Activated naive CD4-positive, alpha-beta T cell treated with anti-CD3 and anti-CD28 coated beads, Interleukin-2, amount 50 U/mL, for 16 hours (primary cell): Measurements from ENCODE around the gene EHBP1.

Source experiments
- DNase-seq: peaks from one replicate; pipeline ENCODE4 v3.0.0-alpha.2; 2020

The EHBP1 gene

DNA sequence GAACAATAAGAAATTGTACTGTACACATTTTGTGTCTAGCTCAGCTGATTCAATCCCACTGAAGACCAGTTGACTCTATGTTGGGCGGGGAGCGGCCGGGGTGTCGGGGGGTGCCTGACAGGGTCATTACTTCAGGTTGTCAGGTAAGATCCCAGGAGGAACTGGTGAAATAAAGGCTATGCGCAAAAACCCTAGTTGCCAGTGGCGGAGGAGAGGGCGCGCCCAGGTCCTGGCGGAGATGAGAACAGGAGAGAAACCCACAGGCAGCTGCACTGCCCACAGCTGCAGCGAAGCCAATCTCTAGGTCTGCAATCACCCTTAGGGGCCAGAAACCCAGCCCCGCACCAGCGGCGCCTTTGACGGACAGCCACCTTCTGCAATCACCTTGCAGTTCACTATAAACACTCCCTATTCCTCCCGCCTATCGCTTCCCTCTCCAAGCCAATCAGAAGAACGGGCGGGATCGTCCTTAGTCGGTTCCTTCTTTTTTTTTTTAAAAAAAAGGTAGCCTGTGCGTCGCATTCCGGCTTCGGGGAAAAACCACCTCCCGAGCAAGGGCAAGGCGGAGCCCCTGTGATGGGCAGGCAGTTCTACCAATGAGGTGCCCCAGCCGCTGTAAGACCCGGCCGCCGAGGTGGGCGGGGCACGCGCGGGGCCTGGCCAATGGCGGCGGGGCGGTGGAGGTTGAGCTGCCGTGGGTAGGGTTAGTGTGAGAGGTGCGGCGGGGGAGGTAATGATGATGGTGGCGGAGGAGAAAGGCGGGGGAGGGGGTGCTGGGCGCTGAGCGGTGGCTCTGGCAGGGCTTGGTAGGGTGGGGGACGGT lies at the start of gene EHBP1:
TSS of gene EHBP1 (plus strand) at position 707 of the 823 bp plus-strand sequence. CDS start 1,479 bp downstream, outside the sequence.
- DNase-seq, result peak; percentile 97

DNA sequence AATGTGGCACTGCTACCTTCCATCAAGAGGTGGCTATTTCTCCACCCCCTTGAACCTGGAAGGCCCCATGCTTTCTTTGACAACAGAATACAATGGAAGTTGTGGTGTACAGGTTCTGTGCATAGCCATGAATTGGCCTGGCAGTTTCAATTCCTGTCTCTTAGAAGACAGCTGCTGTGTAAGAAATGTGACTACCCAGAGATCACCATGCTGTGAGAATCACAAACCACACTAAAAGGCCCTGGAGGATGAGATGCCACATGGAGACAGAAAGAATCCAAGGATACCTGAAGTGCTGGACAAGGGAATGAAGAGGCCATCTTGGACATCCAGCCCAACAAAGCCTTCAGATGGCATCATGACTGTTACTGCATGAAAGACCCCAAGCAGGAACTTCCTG lies 47.7 kb upstream of the EHBP1 start:
- no peak for DNase-seq

DNA sequence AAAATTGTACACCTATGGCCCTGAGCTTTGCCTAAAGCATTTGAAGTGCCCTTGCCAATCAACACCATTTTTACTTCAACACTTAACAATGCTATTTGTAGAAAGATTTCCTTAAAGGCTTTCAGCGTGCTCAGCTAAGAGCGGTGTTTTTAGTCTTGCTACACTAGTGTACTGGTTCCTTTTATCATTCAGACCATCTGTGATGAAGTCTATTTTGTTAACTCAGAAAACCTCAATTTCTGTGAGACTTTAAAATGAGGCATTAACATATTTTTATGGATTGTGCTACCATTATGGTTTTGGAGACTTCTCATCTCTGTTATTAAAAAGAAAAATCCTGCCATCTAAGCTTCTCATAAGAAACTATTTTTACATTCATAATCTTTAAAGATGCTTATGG lies 46.6 kb upstream of the EHBP1 start:
- no peak for DNase-seq

DNA sequence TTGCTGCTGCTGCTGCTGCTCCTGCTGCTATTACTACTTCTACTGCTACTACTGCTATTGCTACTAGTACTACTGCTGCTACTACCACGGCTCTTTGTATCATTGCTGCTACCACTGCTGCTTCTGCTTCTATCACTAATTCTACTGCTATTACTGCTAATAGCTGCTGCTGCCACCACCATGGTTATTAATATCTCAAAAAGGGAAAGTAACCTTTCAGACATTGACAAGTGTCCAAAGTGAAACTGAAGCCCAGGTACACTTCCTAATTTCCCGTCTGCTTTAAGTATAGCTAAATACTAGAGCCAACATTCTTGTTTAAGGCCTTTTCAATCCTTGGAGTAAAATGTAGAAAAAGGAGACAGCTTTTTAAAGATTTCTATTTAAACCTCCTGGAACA lies 45.4 kb upstream of the EHBP1 start:
- DNase-seq, result no peak

DNA sequence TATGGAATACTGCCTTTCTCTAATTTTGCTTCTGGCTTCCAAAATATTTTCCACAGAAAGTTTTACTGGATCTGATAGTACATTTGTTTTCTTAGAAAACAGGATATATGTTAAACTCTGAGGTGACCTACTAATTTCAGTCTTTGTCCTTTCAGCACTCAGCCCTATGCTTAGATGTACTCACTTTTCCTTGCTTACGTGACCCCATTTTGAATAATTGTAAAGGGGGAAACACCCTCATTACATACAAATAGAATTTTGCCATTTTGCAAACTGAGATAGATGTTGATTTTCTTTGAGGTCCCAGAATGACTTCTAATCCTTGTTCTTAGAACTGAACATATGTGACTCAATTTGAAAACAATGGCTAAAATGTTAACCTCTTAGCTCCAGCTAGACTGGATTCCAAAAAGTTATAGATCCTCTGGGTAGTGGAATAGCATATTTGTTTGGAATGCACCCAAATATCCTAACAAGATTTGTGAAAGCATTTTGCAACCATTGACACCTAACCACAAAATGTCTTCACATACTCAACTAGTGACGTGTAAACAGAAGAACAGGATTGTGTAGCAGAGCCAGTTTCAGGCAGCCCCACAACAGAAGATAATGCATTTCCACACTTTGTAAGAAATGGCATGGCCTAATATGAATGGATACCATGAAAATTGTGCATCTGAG lies 44.8 kb upstream of the EHBP1 start:
- no peak for DNase-seq

DNA sequence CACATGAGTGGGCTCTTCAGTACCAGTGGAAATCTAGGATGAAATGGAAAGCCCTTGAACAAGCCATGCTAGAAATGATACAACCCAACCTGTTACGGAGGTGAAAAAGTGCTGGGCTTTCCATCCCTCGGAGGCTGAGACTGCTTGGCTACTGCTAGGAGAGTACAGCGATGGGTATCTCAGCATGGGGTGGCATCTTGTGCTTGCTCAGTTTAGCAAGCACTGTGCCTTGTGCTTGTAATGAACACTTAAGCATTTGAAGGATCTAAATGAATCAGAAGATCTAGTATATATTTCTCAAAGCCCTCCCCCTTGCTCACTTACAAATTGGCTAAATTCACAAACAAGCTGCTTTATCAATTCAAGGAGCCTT lies 44.3 kb upstream of the EHBP1 start:
- DNase-seq, result no peak

DNA sequence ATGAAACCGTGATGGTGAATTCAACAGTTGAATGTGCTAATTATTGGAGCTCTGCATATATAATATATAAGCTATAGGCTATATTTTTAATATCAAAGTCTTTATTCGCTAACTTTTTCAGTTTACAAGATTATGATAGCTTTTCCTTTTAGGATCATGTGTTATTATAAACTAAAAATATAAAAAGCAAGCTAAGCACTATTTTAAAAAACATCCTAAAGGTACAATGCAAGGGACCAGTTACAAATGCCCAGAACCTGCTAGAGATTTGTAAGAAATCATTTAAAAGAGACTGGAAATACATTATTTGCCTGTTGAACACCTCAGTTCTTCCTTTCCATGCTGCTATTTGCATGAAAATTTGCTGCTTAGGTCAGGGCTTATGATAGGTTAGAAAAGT lies 43.4 kb upstream of the EHBP1 start:
- no peak for DNase-seq

DNA sequence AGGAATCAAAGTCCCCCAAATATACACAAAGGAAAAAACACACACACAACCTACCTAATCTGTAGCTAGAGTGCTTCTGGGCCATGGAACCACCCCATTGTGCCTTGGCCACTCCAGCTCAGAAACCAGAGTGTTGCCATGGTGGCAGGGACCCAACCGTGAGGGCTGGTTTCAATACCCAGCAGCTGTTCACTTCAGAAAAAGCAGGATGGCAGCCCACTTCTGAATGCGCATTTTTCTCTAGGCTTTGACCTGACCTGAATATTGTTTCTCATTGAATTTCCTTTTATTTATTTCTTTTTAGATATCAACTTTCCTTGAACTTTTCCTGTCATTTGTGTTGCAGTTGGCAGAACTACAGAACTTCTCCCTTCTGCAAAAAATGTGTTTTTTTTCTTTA lies 43.0 kb upstream of the EHBP1 start:
- DNase-seq, result no peak

DNA sequence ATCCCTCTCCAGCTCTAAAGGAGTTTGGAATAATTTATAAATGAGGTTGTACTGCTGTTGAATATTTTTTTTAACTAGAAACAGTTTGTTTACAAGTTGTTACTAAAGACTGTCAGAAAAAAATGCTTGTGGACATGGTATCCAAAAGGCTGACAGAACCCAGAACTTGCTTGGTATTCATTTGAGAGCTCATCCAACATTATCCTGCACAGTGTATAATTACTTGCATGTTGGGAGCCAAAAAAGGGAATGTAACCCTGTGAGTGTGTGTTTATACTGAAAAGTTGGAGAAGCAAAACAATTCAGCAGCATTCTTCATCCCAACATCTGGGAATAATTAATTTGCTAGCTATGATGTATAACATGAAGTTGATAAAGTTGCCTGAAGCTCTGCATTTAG lies 42.1 kb upstream of the EHBP1 start:
- DNase-seq, result no peak

DNA sequence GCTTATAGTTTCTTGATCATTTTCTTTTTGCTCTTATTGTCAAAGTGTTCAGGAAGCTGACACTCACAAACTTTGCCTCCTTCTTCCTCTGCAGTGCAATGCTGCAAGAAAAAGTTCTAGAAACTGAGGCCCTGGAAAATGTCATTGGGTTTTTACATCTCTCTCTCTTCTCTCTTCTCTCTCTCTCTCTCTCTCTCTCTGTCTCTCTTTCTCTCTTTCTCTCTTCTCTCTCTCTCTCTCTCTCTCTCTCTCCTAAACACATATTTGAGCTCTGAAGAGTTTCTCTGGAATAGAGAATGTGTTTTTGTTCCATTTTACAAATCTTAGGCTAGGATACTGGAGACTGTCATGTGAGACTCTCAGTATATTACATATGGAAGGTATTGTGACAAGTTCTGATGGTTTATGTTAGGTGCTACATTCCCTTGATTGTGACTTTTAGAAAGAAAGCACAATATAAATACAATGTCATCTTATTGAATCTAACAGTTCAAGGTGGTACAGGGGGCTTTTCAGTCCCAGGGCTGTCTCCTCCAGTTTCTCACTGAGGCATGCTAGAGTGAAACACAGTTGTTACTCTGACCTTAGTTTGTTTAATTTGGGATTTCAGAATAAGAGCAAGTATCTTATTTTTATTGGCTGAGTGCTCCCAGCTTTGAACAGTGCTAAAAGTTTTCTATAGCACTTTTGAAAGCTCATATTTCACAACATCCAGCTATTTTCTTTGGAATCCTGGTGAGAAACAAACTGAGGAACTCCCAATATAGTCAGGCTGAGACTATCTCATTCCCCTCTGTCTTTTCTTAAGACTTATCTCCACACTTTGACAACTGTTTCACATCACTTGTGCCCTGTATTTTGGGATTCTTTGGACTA lies 41.4 kb upstream of the EHBP1 start:
- no peak for DNase-seq

DNA sequence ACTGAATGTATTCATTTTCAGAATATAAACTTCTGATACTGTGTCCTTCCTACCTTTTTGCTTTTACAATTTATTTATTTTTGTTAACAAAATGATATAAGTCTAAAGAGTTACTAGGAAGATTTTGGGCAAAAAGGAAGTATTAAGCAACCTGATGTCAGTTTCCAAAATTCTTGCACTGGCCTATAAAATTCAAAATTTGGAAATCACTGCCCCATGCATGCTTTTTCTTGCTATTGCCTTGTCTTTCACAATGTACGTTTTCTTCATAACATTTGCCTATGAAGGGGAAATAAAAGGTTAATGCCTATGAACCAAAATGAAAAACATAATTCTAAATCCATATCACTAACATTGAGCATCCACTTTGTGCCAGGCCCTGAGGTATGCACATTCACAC lies 40.1 kb upstream of the EHBP1 start:
- no peak for DNase-seq

DNA sequence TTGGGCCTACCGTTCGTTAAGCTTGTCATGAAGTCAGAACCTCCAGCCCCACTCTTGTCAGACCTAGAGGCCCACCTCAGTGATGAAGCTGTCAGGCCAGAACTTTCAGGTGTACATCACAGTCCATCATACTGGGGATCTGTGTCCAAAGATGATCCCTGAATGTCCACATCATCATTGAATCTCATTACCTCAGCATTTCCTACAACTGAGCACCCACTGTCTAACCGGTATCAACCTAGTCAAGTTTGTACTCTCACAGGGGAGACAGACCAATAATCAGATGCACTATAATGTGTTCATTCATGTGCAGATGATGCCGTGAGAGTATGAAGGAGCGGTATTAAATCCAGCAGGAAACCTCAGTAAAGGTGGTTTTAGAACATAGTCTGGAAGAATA lies 36.3 kb upstream of the EHBP1 start:
- DNase-seq, result no peak

DNA sequence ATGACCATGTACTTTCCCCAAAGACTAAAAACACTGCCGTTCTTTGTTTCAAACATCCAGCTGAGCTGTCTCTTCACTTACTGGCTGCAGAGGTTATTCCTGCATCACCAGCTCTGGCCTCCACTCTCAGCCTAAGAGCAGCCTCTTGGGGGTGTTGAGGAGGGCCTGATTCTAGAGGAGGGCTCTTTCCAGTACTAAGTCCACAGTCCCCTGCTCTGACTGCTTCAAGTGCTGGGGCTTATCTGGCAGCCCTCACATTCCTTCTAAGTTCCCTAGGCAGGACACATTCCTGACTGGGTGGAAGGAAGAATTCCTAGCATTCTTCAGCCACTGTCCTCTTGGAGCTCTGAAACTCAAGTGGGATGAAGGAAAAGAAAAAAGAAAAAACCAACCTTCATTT lies 32.9 kb upstream of the EHBP1 start:
- DNase-seq, result no peak

DNA sequence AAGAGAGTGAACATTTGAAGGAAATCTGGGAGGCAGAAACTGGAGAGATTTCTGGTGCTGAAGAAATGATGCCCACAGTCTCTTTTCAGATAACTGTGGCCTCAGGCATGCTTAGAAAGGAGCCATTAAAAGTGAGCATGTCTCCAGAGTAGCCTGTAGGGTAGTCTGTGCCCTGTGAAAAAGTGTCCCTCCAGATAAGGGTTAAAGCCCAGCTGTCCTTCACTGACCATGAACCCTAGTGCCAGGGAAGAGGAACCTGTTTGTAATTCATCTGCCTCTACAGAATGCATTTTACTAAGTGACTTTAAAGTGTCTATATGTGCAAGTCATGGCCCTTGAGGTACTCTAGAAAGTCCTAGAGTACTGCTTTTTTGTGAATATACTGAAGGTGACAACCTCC lies 30.5 kb upstream of the EHBP1 start:
- DNase-seq, result no peak

DNA sequence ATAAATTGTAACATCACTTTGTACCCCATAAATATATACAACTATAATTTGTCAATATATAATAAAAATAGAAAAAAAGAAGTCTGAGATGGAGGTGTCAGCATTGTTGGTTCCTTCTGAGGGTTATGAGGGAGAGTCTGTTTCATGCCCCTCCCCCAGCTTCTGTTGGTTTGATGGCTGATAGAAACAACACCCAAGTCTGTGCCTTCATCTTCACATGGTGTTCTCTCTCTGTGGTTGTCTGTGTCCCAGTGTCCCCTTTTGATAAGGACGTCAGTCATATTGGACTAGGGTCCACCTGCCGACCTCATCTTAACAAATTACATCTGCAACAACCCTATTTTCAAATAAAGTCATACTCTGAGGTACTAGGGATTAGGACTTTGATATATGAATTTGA lies 20.3 kb upstream of the EHBP1 start:
- no peak for DNase-seq

DNA sequence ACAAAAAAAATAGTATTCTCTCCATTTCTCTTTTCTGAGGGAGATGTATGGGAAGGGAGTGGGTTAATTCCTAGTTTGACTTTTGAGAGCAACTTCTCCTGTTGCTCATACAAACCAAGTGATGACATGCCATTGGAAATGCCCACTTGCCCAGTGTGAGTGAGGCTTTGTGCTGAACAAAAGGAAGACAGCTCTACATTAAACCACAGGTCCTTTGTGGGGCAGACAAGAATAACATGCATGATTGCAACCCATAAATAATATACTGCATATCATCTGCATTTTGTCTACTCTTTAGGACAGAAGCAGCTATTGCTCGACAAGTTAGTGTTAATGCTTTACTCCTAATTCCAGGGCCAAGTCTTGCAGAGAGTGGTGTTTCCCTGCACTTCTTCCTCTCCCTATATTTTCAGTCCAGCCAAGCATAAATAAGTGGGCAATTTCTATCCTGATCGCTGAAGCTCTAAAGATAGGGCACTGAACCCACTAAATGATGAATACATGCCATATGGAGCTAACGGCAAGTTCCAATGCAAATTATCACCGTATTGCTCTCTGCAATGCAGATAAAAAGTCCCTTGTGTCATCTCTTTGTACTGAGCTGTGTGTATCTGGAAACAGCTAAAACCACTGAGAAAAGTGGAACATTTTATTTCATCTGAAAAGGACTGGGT lies 19.4 kb upstream of the EHBP1 start:
- no peak for DNase-seq

DNA sequence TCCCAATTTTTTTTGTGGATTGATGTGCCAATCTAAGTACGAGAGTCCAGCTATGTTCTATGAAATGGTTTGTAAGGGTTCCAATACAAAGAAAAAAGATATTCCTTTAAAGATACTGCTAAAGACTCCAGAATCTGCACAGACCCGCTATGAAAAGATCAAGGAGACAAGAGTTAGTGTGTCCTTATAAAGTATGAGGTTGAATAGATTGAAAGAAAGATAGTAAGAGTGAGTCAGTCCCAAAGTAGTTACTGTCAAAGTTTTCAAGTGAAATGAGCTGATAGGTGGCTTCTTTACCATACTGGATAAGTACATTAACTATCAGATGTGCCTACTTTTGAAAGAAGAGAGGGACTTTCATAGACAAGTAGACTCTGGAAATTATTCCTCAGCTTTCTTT lies 17.9 kb upstream of the EHBP1 start:
- no peak for DNase-seq

DNA sequence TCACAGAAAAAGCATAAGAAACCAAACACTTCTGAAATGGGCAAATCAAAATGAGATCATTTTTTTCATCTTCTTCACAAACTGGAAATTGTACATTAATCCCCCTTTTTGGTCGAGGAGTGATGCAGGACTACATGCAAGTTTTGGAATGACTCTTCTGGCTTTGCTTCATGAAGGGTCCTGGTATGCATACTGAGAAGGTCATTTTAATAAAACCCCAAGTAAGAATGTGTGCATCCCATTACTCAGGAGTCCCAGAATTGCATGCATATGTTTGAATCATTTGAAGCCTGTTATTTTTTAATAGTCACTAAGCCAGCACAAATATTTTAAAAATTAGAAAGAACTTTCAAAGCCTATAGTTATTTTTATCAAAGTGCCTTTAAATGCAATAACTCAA lies 16.7 kb upstream of the EHBP1 start:
- no peak for DNase-seq

DNA sequence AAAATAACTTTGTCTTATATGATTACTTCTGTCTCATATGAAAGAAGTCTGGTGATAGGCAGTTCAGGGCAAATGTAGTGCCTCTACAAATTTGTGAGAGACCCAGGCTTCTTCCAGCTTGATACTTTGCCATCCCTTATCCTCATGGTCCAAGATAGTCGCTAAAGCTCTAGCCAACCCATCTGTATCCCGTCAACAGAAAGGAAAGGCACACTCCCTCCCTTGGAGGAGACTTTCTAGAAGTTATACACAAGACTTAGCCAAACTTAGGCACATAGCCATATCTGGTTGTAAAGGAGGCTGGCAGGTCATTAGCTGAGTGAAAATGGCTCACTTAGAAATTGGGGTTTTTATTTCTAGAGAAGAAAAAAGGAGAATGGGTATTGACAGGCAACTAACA lies 14.3 kb upstream of the EHBP1 start:
- DNase-seq, result no peak

DNA sequence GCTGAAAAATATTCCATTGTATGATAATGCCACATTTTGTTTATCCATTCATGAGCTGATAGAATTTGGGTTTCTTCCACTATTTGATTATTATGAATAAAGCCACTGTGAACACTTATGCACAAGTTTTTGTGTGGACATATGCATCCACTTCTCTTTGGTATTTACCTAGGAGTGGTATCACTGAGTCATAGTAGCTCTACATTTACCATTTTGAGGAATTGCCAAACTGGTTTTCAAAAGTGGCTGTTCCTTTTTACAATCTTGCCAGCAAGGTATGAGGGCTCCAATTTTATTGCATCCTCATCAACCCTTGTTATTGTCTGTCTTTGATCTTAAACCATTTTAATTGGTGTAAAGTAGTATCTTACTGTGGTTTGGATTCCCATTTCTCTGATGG lies 13.3 kb upstream of the EHBP1 start:
- no peak for DNase-seq

DNA sequence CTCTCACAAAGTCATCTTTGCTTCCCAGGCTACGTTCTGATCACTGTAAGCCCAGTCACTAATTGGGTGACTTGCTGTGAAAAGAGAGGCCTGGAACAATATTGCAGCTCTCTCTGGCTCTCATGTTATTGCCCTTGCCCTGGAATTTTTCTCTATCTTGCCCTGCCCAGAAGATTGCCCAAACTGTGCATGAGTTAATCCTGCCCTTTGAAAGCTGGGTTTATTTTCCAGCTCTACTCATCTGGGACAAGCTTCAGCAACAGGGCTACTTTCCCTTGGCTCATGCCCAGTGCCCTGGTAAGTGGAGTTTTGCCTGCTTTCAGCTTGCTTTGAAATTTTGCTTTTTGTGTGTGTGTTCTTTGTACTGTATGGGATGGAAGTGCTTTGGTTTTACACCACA lies 6.9 kb upstream of the EHBP1 start:
- DNase-seq, result no peak

DNA sequence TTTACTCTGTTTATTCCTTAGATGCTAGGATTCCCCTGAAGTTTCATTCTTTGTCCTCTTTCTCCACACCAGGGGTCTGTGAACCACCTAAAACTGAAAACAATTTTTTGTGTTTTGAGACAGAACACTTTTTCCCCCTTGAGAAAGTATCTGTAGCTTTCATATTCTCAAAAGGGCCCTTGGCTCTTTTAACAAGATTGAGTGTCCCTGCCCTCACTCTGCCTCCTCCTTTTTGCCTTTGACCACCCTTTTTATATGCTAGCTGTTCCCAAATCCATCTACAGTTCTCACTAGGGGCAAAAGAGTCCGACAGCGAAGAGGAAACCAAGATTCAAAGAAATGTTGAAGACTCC lies 883 bp upstream of the EHBP1 start:
- DNase-seq, result no peak
